Prostate gland (tissue), 2 donors: ENCODE measurements around the gene TRPM3.

ENCODE experiments used
- POLR2AphosphoS5 ChIP-seq: sonication (generic); formaldehyde crosslinking; IDR thresholded peaks from one replicate; pipeline ENCODE4 v1.6.1; 2017; ENCODE audit warnings: antibody characterized with exemption
- TF ChIP-seq, protein P1 (sequence below), 4 experiments: fragments of 200-600 bp in 2 of 4; fragments of 450-650 bp in 2 of 4; sonication (generic) in 2 of 4; IDR thresholded peaks; 1 replicate in 3 of 4; 2 replicates in 1 of 4; pipeline ENCODE4 v1.5.1; 2016 to 2019; ENCODE audit warnings: antibody characterized with exemption in 4 of 4, mild to moderate bottlenecking in 2 of 4, moderate library complexity in 2 of 4

DNA sequence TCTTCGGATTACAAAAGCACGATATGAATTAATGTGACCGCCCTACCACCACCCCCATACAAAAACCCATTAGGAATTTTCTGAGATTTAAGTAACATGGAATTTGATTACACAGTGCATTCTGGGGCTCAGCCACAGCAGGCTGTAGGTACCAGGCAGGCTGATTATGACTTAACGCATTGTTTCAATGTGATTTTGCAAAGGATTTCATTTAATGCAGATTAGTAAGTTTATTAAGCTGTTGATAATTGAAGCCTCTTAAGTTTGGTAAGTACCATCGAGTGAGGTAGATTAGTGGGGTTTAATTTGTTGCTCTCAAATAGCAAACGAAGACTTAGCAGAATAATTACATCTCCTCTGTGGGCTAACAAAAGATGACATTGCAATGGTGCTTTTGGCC, 240.1 kb downstream of the TRPM3 start:
- TF ChIP-seq, protein P1, sequence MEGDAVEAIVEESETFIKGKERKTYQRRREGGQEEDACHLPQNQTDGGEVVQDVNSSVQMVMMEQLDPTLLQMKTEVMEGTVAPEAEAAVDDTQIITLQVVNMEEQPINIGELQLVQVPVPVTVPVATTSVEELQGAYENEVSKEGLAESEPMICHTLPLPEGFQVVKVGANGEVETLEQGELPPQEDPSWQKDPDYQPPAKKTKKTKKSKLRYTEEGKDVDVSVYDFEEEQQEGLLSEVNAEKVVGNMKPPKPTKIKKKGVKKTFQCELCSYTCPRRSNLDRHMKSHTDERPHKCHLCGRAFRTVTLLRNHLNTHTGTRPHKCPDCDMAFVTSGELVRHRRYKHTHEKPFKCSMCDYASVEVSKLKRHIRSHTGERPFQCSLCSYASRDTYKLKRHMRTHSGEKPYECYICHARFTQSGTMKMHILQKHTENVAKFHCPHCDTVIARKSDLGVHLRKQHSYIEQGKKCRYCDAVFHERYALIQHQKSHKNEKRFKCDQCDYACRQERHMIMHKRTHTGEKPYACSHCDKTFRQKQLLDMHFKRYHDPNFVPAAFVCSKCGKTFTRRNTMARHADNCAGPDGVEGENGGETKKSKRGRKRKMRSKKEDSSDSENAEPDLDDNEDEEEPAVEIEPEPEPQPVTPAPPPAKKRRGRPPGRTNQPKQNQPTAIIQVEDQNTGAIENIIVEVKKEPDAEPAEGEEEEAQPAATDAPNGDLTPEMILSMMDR (IDR thresholded peaks at IDR 0.05), result no peak
- no peak for TF ChIP-seq POLR2AphosphoS5
